Inflammatory macrophage (primary cell): ENCODE results near the gene HSPA8.
"Not testable (repeated sequence)": the region's sequence is repeated elsewhere in the genome, so short reads cannot be mapped to it uniquely, and the experiment has no call there.

Experiments used
- DNase-seq, 2 donors: peaks; one replicate each; pipeline ENCODE4 v3.0.0-alpha.2; 2020 to 2022

HSPA8 gene

GRCh38 chr11:123069908-123070821 lies 8.2 kb upstream of the HSPA8 start:
- peak in 1 of 2 donors; percentile 52 for DNase-seq

- peak; percentile 40 to 65 for DNase-seq
Observed at GRCh38 chr11:123065621-123066020, 3.7 kb upstream of the HSPA8 start.

GRCh38 chr11:123063826-123064657 lies 2.1 kb upstream of the HSPA8 start:
- no peak for DNase-seq

GRCh38 chr11:123062892-123063825 lies 1.2 kb upstream of the HSPA8 start:
- DNase-seq: peak; percentile 68 to 77

GRCh38 chr11:123062158-123062891 lies 389 bp upstream of the HSPA8 start:
- DNase-seq: peak; percentile 99 to 100

- no peak for DNase-seq
Observed at GRCh38 chr11:123060277-123061000, 1.5 kb downstream of the HSPA8 start.

GRCh38 chr11:123059041-123059920 lies 2.7 kb downstream of the HSPA8 start:
- not testable (repeated sequence) for DNase-seq

GRCh38 chr11:123057661-123058305 lies 4.2 kb downstream of the HSPA8 start:
- no peak for DNase-seq

- no peak for DNase-seq
Observed at GRCh38 chr11:123056835-123057491, 5.0 kb downstream of the HSPA8 start.

- DNase-seq: no peak
Observed at GRCh38 chr11:123055191-123055901, 6.6 kb downstream of the HSPA8 start.

- peak; percentile 64 to 81 for DNase-seq
Observed at GRCh38 chr11:123054301-123055065, 7.5 kb downstream of the HSPA8 start.

- no peak for DNase-seq
Observed at GRCh38 chr11:123052901-123053721, 8.8 kb downstream of the HSPA8 start.

- DNase-seq: peak; percentile 25 to 42
Observed at GRCh38 chr11:123051634-123052033, 10.3 kb downstream of the HSPA8 start.

GRCh38 chr11:123051146-123051545 lies 10.8 kb downstream of the HSPA8 start:
- DNase-seq: no peak

- DNase-seq: no peak
Observed at GRCh38 chr11:123047947-123048293, 14.0 kb downstream of the HSPA8 start.

- no peak for DNase-seq
Observed at GRCh38 chr11:123047266-123047946, 14.5 kb downstream of the HSPA8 start.
